PC-9 (cell line): ENCODE results near the gene CTIF. TPM values are rescaled to one million over a fixed set of nuclear protein-coding genes. Genes with fewer than 3 reads are reported as not detected.

Experiments
- BruUV-seq: library from RNA; stranded (reverse); fragments of 400-500 nt; replicated peaks from 2 replicates; lab custom pipeline; 2021; lab: Mats Ljungman, UMichigan
- CTCF ChIA-PET: fragments of 300-600 bp; sonication (Branson Sonifier 250); formaldehyde crosslinking; loops from one replicate; lab custom pipeline; 2022; ENCODE audit warnings: antibody characterized with exemption; lab: Charles Lee
- POLR2A ChIA-PET: fragments of 300-600 bp; sonication (Branson Sonifier 250); formaldehyde crosslinking; loops from one replicate; lab custom pipeline; 2022; ENCODE audit warnings: antibody characterized with exemption; ENCODE audit not compliant: unreplicated experiment; lab: Charles Lee
- DNase-seq, 2 experiments: peaks; one replicate each; pipeline versions ENCODE4 v3.0.0 to v3.0.0-alpha.2; 2015 to 2022; ENCODE audit warnings: mixed read lengths in 1 of 2
- H2AFZ ChIP-seq: fragments of 200-600 bp; sonication (generic); 2 replicates; pipeline ENCODE4 v1.8.1; 2017; ENCODE audit warnings: antibody characterized with exemption
- H3F3A ChIP-seq: fragments of 200-600 bp; sonication (generic); 2 replicates; pipeline ENCODE4 v1.8.1; 2017; ENCODE audit warnings: antibody characterized with exemption, mild to moderate bottlenecking, low read depth; ENCODE audit not compliant: insufficient read depth
- H3K27ac ChIP-seq: fragments of 200-600 bp; sonication (generic); 2 replicates; pipeline ENCODE4 v1.6.1; 2016; ENCODE audit warnings: mixed run types
- H3K27me3 ChIP-seq: fragments of 200-600 bp; sonication (generic); 2 replicates; pipeline ENCODE4 v1.6.1; 2016; ENCODE audit warnings: low read depth, mixed run types; ENCODE audit not compliant: insufficient read depth
- H3K36me3 ChIP-seq: fragments of 200-600 bp; sonication (generic); 2 replicates; pipeline ENCODE4 v1.6.1; 2016; ENCODE audit warnings: low read depth, mixed run types
- H3K4me1 ChIP-seq: fragments of 200-600 bp; sonication (generic); replicated peaks from 2 replicates; pipeline ENCODE4 v1.6.1; 2016; ENCODE audit warnings: mixed run types; ENCODE audit not compliant: insufficient read depth
- H3K4me2 ChIP-seq: fragments of 200-600 bp; sonication (generic); 2 replicates; pipeline ENCODE4 v1.6.1; 2017; ENCODE audit warnings: mixed run types
- H3K4me3 ChIP-seq: fragments of 200-600 bp; sonication (generic); 2 replicates; pipeline ENCODE4 v1.6.1; 2016; ENCODE audit warnings: mixed run types
- H3K79me2 ChIP-seq: fragments of 200-600 bp; sonication (generic); 2 replicates; pipeline ENCODE4 v1.6.1; 2017; ENCODE audit warnings: low read depth, mixed run types
- H3K9me2 ChIP-seq: fragments of 200-600 bp; sonication (generic); 2 replicates; pipeline ENCODE4 v1.8.1; 2017; ENCODE audit warnings: mild to moderate bottlenecking; ENCODE audit not compliant: insufficient read depth
- H3K9me3 ChIP-seq: fragments of 200-600 bp; sonication (generic); 2 replicates; pipeline ENCODE4 v1.8.1; 2016; ENCODE audit warnings: low read depth; ENCODE audit not compliant: insufficient read depth
- H4K20me1 ChIP-seq: fragments of 200-600 bp; sonication (generic); 2 replicates; pipeline ENCODE4 v1.8.1; 2017; ENCODE audit not compliant: insufficient read depth
- EZH2 ChIP-seq: fragments of 200-600 bp; sonication (generic); IDR thresholded peaks from 2 replicates; pipeline ENCODE4 v1.8.0; 2017; ENCODE audit warnings: antibody characterized with exemption, low read depth
- intact Hi-C: fragments of 100-400 bp; cut with micrococcal nuclease; formaldehyde crosslinking; loops from one replicate; pipeline ENCODE4 v1.10.0; 2022; ENCODE audit not compliant: unreplicated experiment
- total RNA-seq: library from RNA; stranded (reverse); gene quantifications from 2 replicates; pipeline ENCODE4 v1.2.3, GENCODE V29; 2021
- TF ChIP-seq, protein P1 (sequence below): fragments of 200-600 bp; sonication (generic); conservative IDR thresholded peaks from 2 replicates; pipeline ENCODE4 v1.6.1; 2017; ENCODE audit warnings: mixed run types, antibody characterized with exemption, mild to moderate bottlenecking, moderate library complexity

The CTIF gene
- total RNA-seq, 1 experiment from 2014 or later: 26.2 TPM

DNA sequence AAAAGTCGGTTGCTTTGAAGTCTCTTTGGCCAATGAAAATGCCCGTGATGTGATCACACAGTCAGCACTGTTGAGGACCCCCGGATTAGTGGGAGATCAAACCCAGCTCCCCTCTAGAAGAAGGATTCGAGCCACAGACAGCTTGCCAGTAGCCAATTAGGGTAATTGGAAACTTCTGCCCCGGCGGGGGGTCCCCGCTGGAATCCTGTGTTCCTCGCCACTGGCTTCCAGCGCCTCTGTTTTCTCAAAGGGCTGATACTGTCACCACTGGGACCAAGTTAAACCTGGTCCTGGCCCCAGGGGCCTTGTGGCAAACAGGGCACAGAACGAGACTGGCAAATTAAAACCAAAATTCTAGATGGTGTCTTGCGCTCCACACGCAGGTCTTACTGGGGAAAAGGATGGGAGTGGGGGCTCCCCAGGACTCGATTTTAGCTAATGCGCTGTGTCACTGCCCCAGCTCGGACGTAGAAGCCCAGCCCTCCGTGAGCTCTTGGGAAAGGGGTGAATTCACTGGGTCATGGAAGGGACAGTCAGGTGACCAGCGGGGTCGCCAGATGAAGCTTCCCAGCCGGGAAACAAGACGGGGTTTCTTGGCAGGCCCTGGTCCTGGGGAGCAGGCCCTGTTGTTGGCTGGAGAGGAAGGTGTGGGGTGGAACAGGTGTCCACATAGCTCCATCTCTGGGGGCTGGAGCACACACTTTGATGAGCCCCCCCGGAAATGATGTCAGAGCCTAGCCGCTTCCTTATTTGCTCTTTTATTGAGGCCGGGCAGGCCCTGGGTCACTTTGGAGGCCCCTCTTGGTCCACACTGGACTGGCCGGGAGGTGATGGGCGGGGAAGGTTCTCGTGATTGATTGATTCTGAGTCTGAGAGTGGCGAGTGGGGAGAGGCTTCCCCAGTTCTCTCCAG is 321.7 kb downstream of the CTIF start:
- no TSS peak for BruUV-seq
- ChIA-PET POLR2A (interaction anchor here (0.7 kb wide), 1 partner anchor 139 kb away, joined by 7 read pairs; no protein-coding TSS in a partner anchor), CTCF (interaction anchor here (0.6 kb wide), 1 partner anchor 492 kb away, joined by 5 read pairs; no protein-coding TSS in a partner anchor)
- no peaks in the 10 kb centered on the region; the same call in 1 of the 2 replicates for H3F3A ChIP-seq
- no peak overlapping the region for H2AFZ ChIP-seq
- no peak overlapping the region for H3K4me3 ChIP-seq
- no peak overlapping the region for H3K4me2 ChIP-seq
- no peaks in the 10 kb centered on the region for H3K27me3 ChIP-seq
- TF ChIP-seq, protein P1, sequence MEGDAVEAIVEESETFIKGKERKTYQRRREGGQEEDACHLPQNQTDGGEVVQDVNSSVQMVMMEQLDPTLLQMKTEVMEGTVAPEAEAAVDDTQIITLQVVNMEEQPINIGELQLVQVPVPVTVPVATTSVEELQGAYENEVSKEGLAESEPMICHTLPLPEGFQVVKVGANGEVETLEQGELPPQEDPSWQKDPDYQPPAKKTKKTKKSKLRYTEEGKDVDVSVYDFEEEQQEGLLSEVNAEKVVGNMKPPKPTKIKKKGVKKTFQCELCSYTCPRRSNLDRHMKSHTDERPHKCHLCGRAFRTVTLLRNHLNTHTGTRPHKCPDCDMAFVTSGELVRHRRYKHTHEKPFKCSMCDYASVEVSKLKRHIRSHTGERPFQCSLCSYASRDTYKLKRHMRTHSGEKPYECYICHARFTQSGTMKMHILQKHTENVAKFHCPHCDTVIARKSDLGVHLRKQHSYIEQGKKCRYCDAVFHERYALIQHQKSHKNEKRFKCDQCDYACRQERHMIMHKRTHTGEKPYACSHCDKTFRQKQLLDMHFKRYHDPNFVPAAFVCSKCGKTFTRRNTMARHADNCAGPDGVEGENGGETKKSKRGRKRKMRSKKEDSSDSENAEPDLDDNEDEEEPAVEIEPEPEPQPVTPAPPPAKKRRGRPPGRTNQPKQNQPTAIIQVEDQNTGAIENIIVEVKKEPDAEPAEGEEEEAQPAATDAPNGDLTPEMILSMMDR: no peak
- TF ChIP-seq EZH2: no peak
- H3K27ac ChIP-seq: no peak overlapping the region
- H3K36me3 ChIP-seq: no peaks in the 10 kb centered on the region
- intact Hi-C loops: no loop called here
- H4K20me1 ChIP-seq: no peaks in the 10 kb centered on the region
- no peaks in the 10 kb centered on the region for H3K4me1 ChIP-seq
- H3K9me3 ChIP-seq: no peaks in the 10 kb centered on the region
- DNase-seq: no peak
- H3K9me2 ChIP-seq: no peaks in the 10 kb centered on the region
- no peaks in the 10 kb centered on the region for H3K79me2 ChIP-seq

DNA sequence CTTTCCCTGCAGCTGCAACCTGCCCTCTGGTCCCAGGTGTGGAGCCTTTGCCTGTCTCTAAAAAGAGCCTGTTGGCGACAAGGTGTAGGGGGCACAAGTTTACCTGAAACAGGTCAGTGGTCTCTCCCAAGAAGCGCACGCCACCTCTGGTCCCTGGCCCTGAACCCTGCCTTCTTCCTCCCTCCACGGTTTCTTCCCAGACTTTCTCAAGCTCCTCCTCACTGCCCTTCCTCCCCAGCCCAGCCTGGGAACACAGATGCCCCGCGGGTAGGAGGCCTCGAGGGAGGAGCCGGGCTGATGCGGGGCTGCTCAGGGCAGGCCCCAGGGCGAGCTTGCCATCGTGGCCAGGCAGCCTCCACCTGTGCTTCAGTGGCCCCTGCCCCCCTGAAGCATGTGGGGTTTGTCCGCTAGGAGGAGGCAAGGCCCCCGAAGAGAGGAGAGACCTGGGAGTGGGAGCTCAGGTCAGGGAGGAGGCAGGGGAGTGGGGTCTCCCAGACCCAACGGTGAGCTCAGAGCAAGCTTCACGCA is 322.4 kb downstream of the CTIF start:
- H3K36me3 ChIP-seq: no peaks in the 10 kb centered on the region
- no peak overlapping the region for H3K27ac ChIP-seq
- no peak overlapping the region for H2AFZ ChIP-seq
- H3K4me2 ChIP-seq: no peak overlapping the region
- no peak overlapping the region for H3K4me3 ChIP-seq
- H3K79me2 ChIP-seq: no peaks in the 10 kb centered on the region
- POLR2A ChIA-PET: no interaction called here
- H3K27me3 ChIP-seq: no peaks in the 10 kb centered on the region
- no TSS peak for BruUV-seq
- CTCF ChIA-PET: interaction anchor here (0.6 kb wide), 1 partner anchor 458 kb away, joined by 11 read pairs; no protein-coding TSS in a partner anchor
- TF ChIP-seq, protein P1: no peak
- TF ChIP-seq EZH2: no peak
- intact Hi-C loops: no loop called here
- no peaks in the 10 kb centered on the region for H4K20me1 ChIP-seq
- no peaks in the 10 kb centered on the region; the same call in 1 of the 2 replicates for H3K9me3 ChIP-seq
- H3K9me2 ChIP-seq: no peaks in the 10 kb centered on the region
- no peaks in the 10 kb centered on the region; the same call in 1 of the 2 replicates for H3F3A ChIP-seq
- no peaks in the 10 kb centered on the region for H3K4me1 ChIP-seq
- DNase-seq: no peak

DNA sequence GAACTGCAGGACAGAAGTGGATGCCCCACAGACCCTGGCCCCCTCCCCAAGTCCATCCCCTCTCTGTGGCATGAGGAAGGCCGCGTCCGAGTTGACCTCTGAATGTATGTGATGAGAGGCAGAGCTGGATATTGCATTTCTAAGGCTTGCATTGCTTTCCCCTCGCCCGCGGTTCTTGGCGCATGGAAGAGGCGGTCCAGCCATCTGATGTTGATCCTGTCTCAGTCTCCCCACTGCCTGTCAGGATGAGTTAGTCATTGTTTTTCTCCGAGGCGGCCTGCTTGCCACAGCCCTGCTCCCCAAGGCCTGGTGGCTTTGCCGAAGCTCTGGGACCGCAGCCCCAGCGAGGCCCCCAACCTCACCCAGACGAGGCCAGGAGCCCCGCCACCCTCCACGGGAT is 323.3 kb downstream of the CTIF start:
- no peak for DNase-seq
- no peaks in the 10 kb centered on the region for H3K36me3 ChIP-seq
- BruUV-seq: no TSS peak
- H3K4me3 ChIP-seq: no peak overlapping the region
- H3K9me3 ChIP-seq: no peaks in the 10 kb centered on the region; the same call in 1 of the 2 replicates
- H3K27me3 ChIP-seq: no peaks in the 10 kb centered on the region
- intact Hi-C loops: no loop called here
- no peak overlapping the region for H3K27ac ChIP-seq
- H3F3A ChIP-seq: no peaks in the 10 kb centered on the region; the same call in 1 of the 2 replicates
- no peak overlapping the region for H3K4me2 ChIP-seq
- POLR2A ChIA-PET: no interaction called here
- no peaks in the 10 kb centered on the region for H3K9me2 ChIP-seq
- TF ChIP-seq, protein P1: no peak
- no peaks in the 10 kb centered on the region for H3K4me1 ChIP-seq
- no peaks in the 10 kb centered on the region for H4K20me1 ChIP-seq
- CTCF ChIA-PET: no interaction called here
- no peaks in the 10 kb centered on the region for H3K79me2 ChIP-seq
- H2AFZ ChIP-seq: no peak overlapping the region
